PC-3 (cell line): ENCODE results near the gene GJB5.

ENCODE experiments used
- CTCF ChIP-seq: fragments of 300-600 bp; sonication (generic); conservative IDR thresholded peaks from 2 replicates; pipeline ENCODE4 v1.5.1; 2017; ENCODE audit warnings: antibody characterized with exemption, low read depth, mild to moderate bottlenecking, low read length
- EZH2 ChIP-seq: fragments of 300-600 bp; sonication (generic); IDR thresholded peaks from one replicate; pipeline ENCODE4 v1.6.1; 2017; ENCODE audit warnings: antibody characterized with exemption, mild to moderate bottlenecking, low read length; ENCODE audit not compliant: unreplicated experiment
- EZH2phosphoT487 ChIP-seq: fragments of 300-600 bp; sonication (generic); IDR thresholded peaks from 2 replicates; pipeline ENCODE4 v1.6.1; 2018; ENCODE audit warnings: mild to moderate bottlenecking, antibody characterized with exemption, low read length, borderline replicate concordance

- TF ChIP-seq CTCF (no peak), EZH2 (no peak), EZH2phosphoT487 (no peak)
Measured at GRCh38 chr1:34795916-34796315, 41.1 kb downstream of the GJB5 start.
